WTC11 (cell line): ENCODE data around the gene MAST1. TPM values are rescaled to one million over a fixed set of nuclear protein-coding genes. Genes with fewer than 3 reads are reported as not detected.

Experiments
- AFF4 ChIP-seq: sonication (generic); formaldehyde crosslinking; IDR thresholded peaks from 2 replicates; pipeline ENCODE4 v1.8.1; 2023; ENCODE audit warnings: mild to moderate bottlenecking, missing genetic modification reagents, borderline replicate concordance
- ATF2 ChIP-seq: sonication (generic); formaldehyde crosslinking; IDR thresholded peaks from 2 replicates; pipeline ENCODE4 v1.8.1; 2022; ENCODE audit warnings: low read depth, missing genetic modification reagents, borderline replicate concordance
- CREM ChIP-seq: sonication (generic); formaldehyde crosslinking; IDR thresholded peaks from 2 replicates; pipeline ENCODE4 v1.8.1; 2022; ENCODE audit warnings: mild to moderate bottlenecking, missing genetic modification reagents, moderate library complexity
- FOXP4 ChIP-seq: sonication (generic); formaldehyde crosslinking; IDR thresholded peaks from 2 replicates; pipeline ENCODE4 v1.8.0; 2022; ENCODE audit warnings: mild to moderate bottlenecking, missing genetic modification reagents
- GRHL2 ChIP-seq: fragments of 250-450 bp; sonication (Bioruptor Pico); IDR thresholded peaks from 2 replicates; pipeline ENCODE4 v1.8.0; 2022; ENCODE audit warnings: mild to moderate bottlenecking, moderate library complexity; ENCODE audit not compliant: insufficient replicate concordance, severe bottlenecking
- GTF2I ChIP-seq: fragments of 250-450 bp; sonication (Bioruptor Pico); conservative IDR thresholded peaks from 2 replicates; pipeline ENCODE4 v1.4.0; 2021; ENCODE audit warnings: mild to moderate bottlenecking
- HMGA2 ChIP-seq: fragments of 250-450 bp; sonication (Bioruptor Pico); IDR thresholded peaks from 2 replicates; pipeline ENCODE4 v1.4.0; 2021; ENCODE audit warnings: mild to moderate bottlenecking, moderate library complexity
- MAX ChIP-seq: sonication (generic); formaldehyde crosslinking; IDR thresholded peaks from 2 replicates; pipeline ENCODE4 v1.8.0; 2022; ENCODE audit warnings: mild to moderate bottlenecking, missing genetic modification reagents
- NFYB ChIP-seq: sonication (generic); formaldehyde crosslinking; conservative IDR thresholded peaks from 2 replicates; pipeline ENCODE4 v1.8.0; 2022; ENCODE audit warnings: low read depth, missing genetic modification reagents
- SOX15 ChIP-seq: fragments of 250-450 bp; sonication (Bioruptor Pico); IDR thresholded peaks from 2 replicates; pipeline ENCODE4 v1.9.0; 2021; ENCODE audit warnings: mild to moderate bottlenecking
- TEAD1 ChIP-seq: sonication (generic); formaldehyde crosslinking; IDR thresholded peaks from 2 replicates; pipeline ENCODE4 v1.8.0; 2022; ENCODE audit warnings: mild to moderate bottlenecking, missing genetic modification reagents
- USF2 ChIP-seq: sonication (generic); formaldehyde crosslinking; IDR thresholded peaks from 2 replicates; pipeline ENCODE4 v1.8.1; 2023; ENCODE audit warnings: mild to moderate bottlenecking, missing genetic modification reagents, moderate library complexity
- ZNF121 ChIP-seq: sonication (generic); formaldehyde crosslinking; IDR thresholded peaks from 2 replicates; pipeline ENCODE4 v1.8.0; 2023; ENCODE audit warnings: missing genetic modification reagents
- ZNF219 ChIP-seq: sonication (generic); formaldehyde crosslinking; IDR thresholded peaks from 2 replicates; pipeline ENCODE4 v1.8.0; 2023; ENCODE audit warnings: missing genetic modification reagents, mild to moderate bottlenecking, borderline replicate concordance
- ZNF232 ChIP-seq: sonication (generic); formaldehyde crosslinking; IDR thresholded peaks from 2 replicates; pipeline ENCODE4 v1.8.0; 2022; ENCODE audit warnings: mild to moderate bottlenecking, missing genetic modification reagents
- ZNF263 ChIP-seq: sonication (generic); formaldehyde crosslinking; IDR thresholded peaks from 2 replicates; pipeline ENCODE4 v1.8.1; 2022; ENCODE audit warnings: low read depth, mild to moderate bottlenecking, moderate library complexity, missing genetic modification reagents
- ZNF281 ChIP-seq: sonication (generic); formaldehyde crosslinking; IDR thresholded peaks from 2 replicates; pipeline ENCODE4 v1.8.0; 2023; ENCODE audit warnings: mild to moderate bottlenecking, missing genetic modification reagents
- total RNA-seq: library from RNA; stranded (reverse); gene quantifications from 3 replicates; pipeline ENCODE4 v1.2.3, GENCODE V29; 2021

The MAST1 gene
- total RNA-seq, 1 experiment from 2014 or later: 24.3 TPM

- TF ChIP-seq FOXP4 (CRISPR knock-in tag) (peak; percentile 38; the same call in 1 of the 2 replicates), CREM (CRISPR knock-in tag) (no peak), NFYB (no peak), ATF2 (CRISPR knock-in tag) (no peak), ZNF232 (CRISPR knock-in tag) (no peak), HMGA2 (CRISPR knock-in tag) (no peak), AFF4 (CRISPR knock-in tag) (no peak), GRHL2 (CRISPR knock-in tag) (no peak), GTF2I (no peak), TEAD1 (CRISPR knock-in tag) (0 out of 2 replicates have a peak, but pooled peaks have one; percentile 14), USF2 (CRISPR knock-in tag) (peak; percentile 80), ZNF263 (CRISPR knock-in tag) (peak; percentile 21; the same call in 1 of the 2 replicates), ZNF121 (CRISPR knock-in tag) (0 out of 2 replicates have a peak, but pooled peaks have one; percentile 2), MAX (CRISPR knock-in tag) (peak; percentile 86), SOX15 (CRISPR knock-in tag) (no peak), ZNF281 (CRISPR knock-in tag) (0 out of 2 replicates have a peak, but pooled peaks have one; percentile 50), ZNF219 (no peak)
These were observed 9.1 kb downstream of the MAST1 start (continued) for GRCh38 chr19:12847159-12848139.
